Tibial artery (tissue), 4 donors: Measurements from ENCODE around the gene RAPGEF1.

Experiments
- DNase-seq, 2 donors: peaks; one replicate each; pipeline ENCODE4 v3.0.0-alpha.2; 2019
- H3K27ac ChIP-seq, 2 donors: fragments of 200-600 bp; sonication (generic) in 1 of 2; 1 replicate in 1 of 2; 2 replicates in 1 of 2; pipeline ENCODE4 v1.5.1; 2018 to 2019; ENCODE audit warnings: mild to moderate bottlenecking in 1 of 2
- H3K27me3 ChIP-seq, 2 donors: fragments of 200-600 bp; sonication (generic) in 1 of 2; one replicate each; pipeline versions ENCODE4 v1.5.1 to v1.6.0; 2016 to 2019
- H3K36me3 ChIP-seq, 3 donors: fragments of 200-600 bp; sonication (generic) in 2 of 3; one replicate each; pipeline ENCODE4 v1.5.1; 2016 to 2019; ENCODE audit warnings: mild to moderate bottlenecking in 2 of 3
- H3K4me1 ChIP-seq, 4 donors: fragments of 200-600 bp; sonication (generic) in 2 of 4; 1 replicate in 3 of 4; 2 replicates in 1 of 4; pipeline ENCODE4 v1.5.1; 2016 to 2019
- H3K4me3 ChIP-seq, 2 donors: fragments of 200-600 bp; sonication (generic) in 1 of 2; 1 replicate in 1 of 2; 2 replicates in 1 of 2; pipeline ENCODE4 v1.5.1; 2018 to 2019; ENCODE audit warnings: mild to moderate bottlenecking in 2 of 2
- H3K9me3 ChIP-seq, 3 donors: fragments of 200-600 bp; sonication (generic) in 1 of 3; one replicate each; pipeline ENCODE4 v1.5.1; 2016 to 2019
- CTCF ChIP-seq, 2 experiments: fragments of 200-600 bp in 1 of 2; fragments of 450-650 bp in 1 of 2; IDR thresholded peaks; one replicate each; pipeline ENCODE4 v1.5.1; 2017 to 2019; ENCODE audit warnings: antibody characterized with exemption in 2 of 2, mild to moderate bottlenecking in 1 of 2, moderate library complexity in 1 of 2
- intact Hi-C: fragments of 100-400 bp; cut with DNase I; formaldehyde crosslinking; loops from one replicate; pipeline ENCODE4 v1.15.0; 2023; ENCODE audit warnings: low total_unique reads

The RAPGEF1 gene

GRCh38 chr9:131585375-131585774 is 154.5 kb downstream of the RAPGEF1 start:
- DNase-seq: no peak
- intact Hi-C loops: no loop called here
- Histone ChIP-seq H3K27me3 (no peaks in the 10 kb centered on the region), H3K27ac (no peak overlapping the region), H3K36me3 (peaks cover 78 to 89% (median 87%) of the 10 kb centered on the region in 3 donors), H3K4me1 (no peaks in the 10 kb centered on the region), H3K4me3 (no peak overlapping the region), H3K9me3 (no peaks in the 10 kb centered on the region)
- no peak for TF ChIP-seq CTCF (IDR thresholded peaks at IDR 0.05)

- no peaks in the 10 kb centered on the region for H3K9me3 ChIP-seq
- intact Hi-C loops: no loop called here
- H3K4me1 ChIP-seq: peaks cover 0 to 4% (median 0%) of the 10 kb centered on the region in 4 donors
- no peak overlapping the region for H3K27ac ChIP-seq
- no peak for TF ChIP-seq CTCF (IDR thresholded peaks at IDR 0.05)
- H3K27me3 ChIP-seq: no peaks in the 10 kb centered on the region
- H3K36me3 ChIP-seq: peaks cover 84 to 89% (median 87%) of the 10 kb centered on the region in 3 donors
- no peak overlapping the region for H3K4me3 ChIP-seq
- DNase-seq: no peak
These were observed 155.0 kb downstream of the RAPGEF1 start for GRCh38 chr9:131584858-131585257.

GRCh38 chr9:131583836-131584555 is 155.9 kb downstream of the RAPGEF1 start:
- intact Hi-C loops: no loop called here
- Histone ChIP-seq H3K36me3 (peaks cover 87 to 89% (median 87%) of the 10 kb centered on the region in 3 donors), H3K9me3 (no peaks in the 10 kb centered on the region), H3K4me3 (no peak overlapping the region), H3K27me3 (no peaks in the 10 kb centered on the region), H3K4me1 (peaks cover 0 to 5% (median 0%) of the 10 kb centered on the region in 4 donors), H3K27ac (no peak overlapping the region)
- no peak for TF ChIP-seq CTCF (IDR thresholded peaks at IDR 0.05)
- DNase-seq: no peak

- Histone ChIP-seq H3K9me3 (no peaks in the 10 kb centered on the region), H3K27ac (no peak overlapping the region), H3K4me1 (peaks cover 0 to 5% (median 0%) of the 10 kb centered on the region in 4 donors), H3K4me3 (no peak overlapping the region), H3K36me3 (peaks cover 86 to 89% (median 87%) of the 10 kb centered on the region in 3 donors), H3K27me3 (no peaks in the 10 kb centered on the region)
- DNase-seq: no peak
- no peak for TF ChIP-seq CTCF (IDR thresholded peaks at IDR 0.05)
- intact Hi-C loops: no loop called here
These were observed 156.6 kb downstream of the RAPGEF1 start for GRCh38 chr9:131583337-131583645.

GRCh38 chr9:131582466-131583336 is 157.2 kb downstream of the RAPGEF1 start:
- no peaks in the 10 kb centered on the region for H3K27me3 ChIP-seq
- H3K36me3 ChIP-seq: peaks cover 86 to 89% (median 87%) of the 10 kb centered on the region in 3 donors
- no peaks in the 10 kb centered on the region for H3K9me3 ChIP-seq
- no peak for TF ChIP-seq CTCF (IDR thresholded peaks at IDR 0.05)
- intact Hi-C loops: no loop called here
- no peak overlapping the region for H3K4me3 ChIP-seq
- H3K4me1 ChIP-seq: peaks cover 0 to 5% (median 0%) of the 10 kb centered on the region in 4 donors
- DNase-seq: no peak
- no peak overlapping the region for H3K27ac ChIP-seq
